ENCODE data around the gene SHFL. TPM values are rescaled to one million over a fixed set of nuclear protein-coding genes. Genes with fewer than 3 reads are reported as not detected.

The SHFL gene
- total RNA-seq, 3 donors from 2014 or later (not counting 1 experiment from before 2014, with no cell fraction given) = 107 to 111 (median 107) TPM

DNA sequence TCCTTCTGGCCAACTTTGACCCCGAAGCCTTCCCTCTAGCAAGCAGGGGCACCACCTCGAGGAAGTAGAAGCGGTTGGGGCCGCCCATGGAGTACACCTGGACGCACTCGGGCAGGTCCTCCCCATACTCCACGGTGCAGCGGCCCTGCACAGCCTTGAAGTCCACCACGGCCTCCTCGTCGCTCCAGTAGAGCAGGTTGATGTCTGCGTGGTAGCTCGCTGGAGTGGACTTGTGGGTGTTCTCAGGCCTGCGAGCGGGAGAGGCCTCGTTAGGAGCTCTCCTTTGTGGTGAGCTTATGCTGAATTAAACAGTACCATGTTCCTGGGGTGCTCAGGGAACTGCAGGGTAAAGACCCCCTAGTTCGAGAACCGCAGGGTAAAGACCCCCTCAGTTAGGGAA is 55.9 kb downstream of the SHFL start:
- no peak overlapping the region for H3K4me3 ChIP-seq (ENCODE audit: low read length)
- intact Hi-C loops (cut with micrococcal nuclease) = no loop called here
- H3K36me3 Mint-ChIP-seq = no peaks in the 10 kb centered on the region
- no peaks in the 10 kb centered on the region for H3K9me3 ChIP-seq (ENCODE audit: control insufficient read depth, insufficient read depth, low read length)
- H3K36me3 ChIP-seq (ENCODE audit: control insufficient read depth, insufficient read depth, low read length) = peaks cover 90% of the 10 kb centered on the region
- H3K4me3 Mint-ChIP-seq = no peak overlapping the region
- H3K27me3 Mint-ChIP-seq (ENCODE audit: low read depth in 2 of 2) = no peaks in the 10 kb centered on the region
- peak overlapping the region; percentile 76 for H3K27ac ChIP-seq (ENCODE audit: low read length)
- peak overlapping the region in 1 of 2 donors; percentile 84 for H3K27ac Mint-ChIP-seq
- H3K9me3 Mint-ChIP-seq = no peaks in the 10 kb centered on the region
- 96% methylated on average over 16 of the region's 18 CpGs for WGBS (ENCODE audit: insufficient coverage)
- no peaks in the 10 kb centered on the region for H3K27me3 ChIP-seq (ENCODE audit: control insufficient read depth, insufficient read depth, low read length)
- H3K4me1 Mint-ChIP-seq = peaks cover 5% of the 10 kb centered on the region in 2 donors
- DNase-seq (no peak), ATAC-seq (no peak)
- TF ChIP-seq, protein P1, sequence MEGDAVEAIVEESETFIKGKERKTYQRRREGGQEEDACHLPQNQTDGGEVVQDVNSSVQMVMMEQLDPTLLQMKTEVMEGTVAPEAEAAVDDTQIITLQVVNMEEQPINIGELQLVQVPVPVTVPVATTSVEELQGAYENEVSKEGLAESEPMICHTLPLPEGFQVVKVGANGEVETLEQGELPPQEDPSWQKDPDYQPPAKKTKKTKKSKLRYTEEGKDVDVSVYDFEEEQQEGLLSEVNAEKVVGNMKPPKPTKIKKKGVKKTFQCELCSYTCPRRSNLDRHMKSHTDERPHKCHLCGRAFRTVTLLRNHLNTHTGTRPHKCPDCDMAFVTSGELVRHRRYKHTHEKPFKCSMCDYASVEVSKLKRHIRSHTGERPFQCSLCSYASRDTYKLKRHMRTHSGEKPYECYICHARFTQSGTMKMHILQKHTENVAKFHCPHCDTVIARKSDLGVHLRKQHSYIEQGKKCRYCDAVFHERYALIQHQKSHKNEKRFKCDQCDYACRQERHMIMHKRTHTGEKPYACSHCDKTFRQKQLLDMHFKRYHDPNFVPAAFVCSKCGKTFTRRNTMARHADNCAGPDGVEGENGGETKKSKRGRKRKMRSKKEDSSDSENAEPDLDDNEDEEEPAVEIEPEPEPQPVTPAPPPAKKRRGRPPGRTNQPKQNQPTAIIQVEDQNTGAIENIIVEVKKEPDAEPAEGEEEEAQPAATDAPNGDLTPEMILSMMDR (IDR thresholded peaks at IDR 0.05) = no peak
- H3K4me1 ChIP-seq (ENCODE audit: control insufficient read depth, insufficient read depth, low read length) = peaks cover 35% of the 10 kb centered on the region

Other genes starting within 250 kb of the SHFL start
- gene OLFM2, start 149.8 kb upstream of the SHFL start, total RNA-seq = 1 to 10 TPM; 1.5 to 3.3 (median 2.0) TPM
- 1 to 10 TPM in 1 of 3 donors, under 1 TPM in 2; 0.33 to 6.6 (median 0.63) TPM for gene COL5A3, start 75.8 kb upstream of the SHFL start, total RNA-seq
- gene RDH8, start 72.8 kb upstream of the SHFL start, total RNA-seq = not detected
- gene ANGPTL6, start 16.4 kb downstream of the SHFL start, total RNA-seq = 1 to 10 TPM; 2.9 to 5.5 (median 3.3) TPM
- gene PPAN, start 20.0 kb downstream of the SHFL start, total RNA-seq = 10 to 100 TPM; 60.0 to 72.2 (median 69.2) TPM
- 10 to 100 TPM; 44.1 to 52.3 (median 51.0) TPM for gene P2RY11, start 25.4 kb downstream of the SHFL start, total RNA-seq
- gene EIF3G, start 33.6 kb downstream of the SHFL start, total RNA-seq = 100 to 1,000 TPM; 377 to 471 (median 423) TPM
- 100 to 1,000 TPM; 266 to 323 (median 275) TPM for gene DNMT1, start 108.6 kb downstream of the SHFL start, total RNA-seq
- 10 to 100 TPM in 1 of 3 donors, 1 to 10 TPM in 2; 6.8 to 12.6 (median 9.5) TPM for gene S1PR2, start 145.0 kb downstream of the SHFL start, total RNA-seq
- 10 to 100 TPM; 34.5 to 41.6 (median 40.2) TPM for gene MRPL4, start 165.9 kb downstream of the SHFL start, total RNA-seq
- 10 to 100 TPM; 33.1 to 73.7 (median 56.5) TPM for gene ICAM1, start 184.8 kb downstream of the SHFL start, total RNA-seq
- 1 to 10 TPM; 1.3 to 3.6 (median 3.0) TPM for gene ICAM4, start 200.6 kb downstream of the SHFL start, total RNA-seq
- gene ICAM5, start 203.6 kb downstream of the SHFL start, total RNA-seq = 1 to 10 TPM; 1.1 to 1.6 (median 1.5) TPM
- 1 to 10 TPM; 1.4 to 2.2 (median 1.9) TPM for gene ZGLP1, start 223.5 kb downstream of the SHFL start, total RNA-seq
- gene FDX2, start 229.7 kb downstream of the SHFL start, total RNA-seq = 1 to 10 TPM; 1.7 to 4.1 (median 4.0) TPM
- gene RAVER1, start 247.2 kb downstream of the SHFL start, total RNA-seq = 10 to 100 TPM; 42.5 to 64.3 (median 55.9) TPM

Data from natural killer cell (primary cell).